ENCODE measurements around the gene MINK1.
"Not testable (repeated sequence)": the region's sequence is repeated elsewhere in the genome, so short reads cannot be mapped to it uniquely, and the experiment has no call there.

MINK1 gene

GRCh38 chr17:4897785-4898184 lies 64.6 kb downstream of the MINK1 start:
- no peak for DNase-seq (ENCODE audit: low read depth in 1 of 2, low spot score in 1 of 2)

GRCh38 chr17:4898351-4898750 lies 65.2 kb downstream of the MINK1 start:
- no peak for DNase-seq (ENCODE audit: low read depth in 1 of 2, low spot score in 1 of 2)

- DNase-seq (ENCODE audit: low read depth in 1 of 2, low spot score in 1 of 2), result no peak
Observed at GRCh38 chr17:4898927-4899326, 65.8 kb downstream of the MINK1 start.

GRCh38 chr17:4899341-4900230 lies 66.4 kb downstream of the MINK1 start, which contains the start of gene C17orf107:
C17orf107 (plus strand) TSS chr17:4899536; CDS start chr17:4899763, 227 bp downstream.
- peak; percentile 74 to 92 for DNase-seq (ENCODE audit: low read depth in 1 of 2, low spot score in 1 of 2)

GRCh38 chr17:4900231-4901107 lies 67.3 kb downstream of the MINK1 start:
- DNase-seq (ENCODE audit: low read depth in 1 of 2, low spot score in 1 of 2), result peak in 1 of 2 donors; percentile 42

- no peak for DNase-seq (ENCODE audit: low read depth in 1 of 2, low spot score in 1 of 2)
Observed at GRCh38 chr17:4901108-4901647, 68.0 kb downstream of the MINK1 start.

GRCh38 chr17:4901648-4902344 lies 68.7 kb downstream of the MINK1 start:
- no peak for DNase-seq (ENCODE audit: low read depth in 1 of 2, low spot score in 1 of 2)

GRCh38 chr17:4902540-4902939 lies 69.4 kb downstream of the MINK1 start:
- no peak for DNase-seq (ENCODE audit: low read depth in 1 of 2, low spot score in 1 of 2)

- peak in 1 of 2 donors; percentile 54 for DNase-seq (ENCODE audit: low read depth in 1 of 2, low spot score in 1 of 2)
Observed at GRCh38 chr17:4903051-4903818, 70.1 kb downstream of the MINK1 start, which contains the start of gene CHRNE. CHRNE (minus strand) TSS chr17:4903098; CDS start chr17:4903063, 35 bp downstream.

GRCh38 chr17:4906642-4907041 lies 73.5 kb downstream of the MINK1 start:
- DNase-seq (ENCODE audit: low read depth in 1 of 2, low spot score in 1 of 2), result not testable (repeated sequence)

GRCh38 chr17:4908301-4908700 lies 75.2 kb downstream of the MINK1 start:
- DNase-seq (ENCODE audit: low read depth in 1 of 2, low spot score in 1 of 2), result no peak

- peak; percentile 46 to 47 for DNase-seq (ENCODE audit: low read depth in 1 of 2, low spot score in 1 of 2)
Observed at GRCh38 chr17:4908711-4909496, 75.8 kb downstream of the MINK1 start.

GRCh38 chr17:4913994-4914393 lies 80.9 kb downstream of the MINK1 start:
- no peak for DNase-seq (ENCODE audit: low read depth in 1 of 2, low spot score in 1 of 2)

GRCh38 chr17:4914551-4914950 lies 81.4 kb downstream of the MINK1 start:
- not testable (repeated sequence) for DNase-seq (ENCODE audit: low read depth in 1 of 2, low spot score in 1 of 2)

- DNase-seq (ENCODE audit: low read depth in 1 of 2, low spot score in 1 of 2), result no peak
Observed at GRCh38 chr17:4919511-4920047, 86.4 kb downstream of the MINK1 start.

- no peak for DNase-seq (ENCODE audit: low read depth in 1 of 2, low spot score in 1 of 2)
Observed at GRCh38 chr17:4920351-4921048, 87.4 kb downstream of the MINK1 start.

GRCh38 chr17:4921320-4921719 lies 88.2 kb downstream of the MINK1 start:
- no peak for DNase-seq (ENCODE audit: low read depth in 1 of 2, low spot score in 1 of 2)

GRCh38 chr17:4926577-4927335 lies 93.6 kb downstream of the MINK1 start:
- not testable (repeated sequence) for DNase-seq (ENCODE audit: low read depth in 1 of 2, low spot score in 1 of 2)
